OCI-LY7 (cell line): ENCODE results near the gene THSD7A. TPM values are rescaled to one million over a fixed set of nuclear protein-coding genes. Genes with fewer than 3 reads are reported as not detected.

Experiments
- BruUV-seq: library from RNA; stranded (reverse); fragments of 400-500 nt; replicated peaks from 2 replicates; lab custom pipeline; 2021; lab: Mats Ljungman, UMichigan
- CTCF ChIA-PET: fragments of 300-600 bp; sonication (Branson Sonifier 250); formaldehyde crosslinking; loops from one replicate; lab custom pipeline; 2022; ENCODE audit warnings: antibody characterized with exemption; ENCODE audit not compliant: unreplicated experiment; lab: Charles Lee
- POLR2A ChIA-PET: fragments of 300-600 bp; sonication (Branson Sonifier 250); formaldehyde crosslinking; loops from one replicate; lab custom pipeline; 2022; ENCODE audit warnings: antibody characterized with exemption; lab: Charles Lee
- DNase-seq: peaks from one replicate; pipeline ENCODE4 v3.0.0-alpha.2; 2015; ENCODE audit warnings: low spot score
- H2AFZ ChIP-seq: fragments of 200-600 bp; sonication (generic), shearing (Covaris generic); 2 replicates; pipeline ENCODE4 v1.6.1; 2014; ENCODE audit warnings: mild to moderate bottlenecking, antibody characterized with exemption, low read length, moderate library complexity
- H3K27ac ChIP-seq: fragments of 200-600 bp; sonication (generic); 2 replicates; pipeline ENCODE4 v1.5.1; 2014; ENCODE audit warnings: mixed run types, low read depth, mild to moderate bottlenecking, moderate library complexity, low read length, inconsistent platforms; ENCODE audit not compliant: poor library complexity, severe bottlenecking
- H3K36me3 ChIP-seq: fragments of 200-600 bp; sonication (generic); 2 replicates; pipeline ENCODE4 v1.6.1; 2014; ENCODE audit warnings: mild to moderate bottlenecking, antibody characterized with exemption, low read length, moderate library complexity, mixed read lengths; ENCODE audit not compliant: insufficient read depth
- H3K4me1 ChIP-seq: fragments of 200-600 bp; sonication (generic); 2 replicates; pipeline ENCODE4 v1.5.1; 2014; ENCODE audit warnings: mild to moderate bottlenecking, low read length; ENCODE audit not compliant: insufficient read depth, poor library complexity, severe bottlenecking
- H3K4me2 ChIP-seq: fragments of 200-600 bp; sonication (generic); 2 replicates; pipeline ENCODE4 v1.6.1; 2014; ENCODE audit warnings: mild to moderate bottlenecking, low read length
- H3K4me3 ChIP-seq: fragments of 200-600 bp; sonication (generic); 2 replicates; pipeline ENCODE4 v1.5.1; 2014; ENCODE audit warnings: mild to moderate bottlenecking, low read depth, low read length; ENCODE audit not compliant: poor library complexity, severe bottlenecking
- H3K79me2 ChIP-seq: fragments of 200-600 bp; sonication (generic); 2 replicates; pipeline ENCODE4 v1.6.1; 2016; ENCODE audit warnings: low read depth, mild to moderate bottlenecking, low read length, moderate library complexity, mixed read lengths; ENCODE audit not compliant: insufficient read depth
- H3K9me2 ChIP-seq: fragments of 200-600 bp; sonication (generic); 2 replicates; pipeline ENCODE4 v1.6.1; 2016; ENCODE audit warnings: mild to moderate bottlenecking, low read length, mixed read lengths; ENCODE audit not compliant: insufficient read depth
- H3K9me3 ChIP-seq: fragments of 200-600 bp; sonication (generic); 2 replicates; pipeline ENCODE4 v1.6.1; 2014; ENCODE audit warnings: mild to moderate bottlenecking, mixed run types, low read length, mixed read lengths
- H4K20me1 ChIP-seq: fragments of 200-600 bp; sonication (generic); 2 replicates; pipeline ENCODE4 v1.6.1; 2014; ENCODE audit warnings: mild to moderate bottlenecking, antibody characterized with exemption, low read length, moderate library complexity, mixed read lengths; ENCODE audit not compliant: insufficient read depth
- EZH2phosphoT487 ChIP-seq: fragments of 200-600 bp; sonication (generic); IDR thresholded peaks from 2 replicates; pipeline ENCODE4 v1.6.1; 2018; ENCODE audit warnings: low read depth, borderline replicate concordance, mild to moderate bottlenecking, mixed run types, antibody characterized with exemption, low read length, moderate library complexity, mixed read lengths
- intact Hi-C: fragments of 100-400 bp; cut with micrococcal nuclease; formaldehyde crosslinking; loops from one replicate; pipeline ENCODE4 v1.10.0; 2022; ENCODE audit not compliant: unreplicated experiment
- total RNA-seq, 2 experiments: library from RNA; depleted of rRNA in 1 of 2; stranded (reverse); fragments of >200 nt in 1 of 2; shearing (Covaris generic) in 1 of 2; gene quantifications; 2 replicates each; pipeline ENCODE4 v1.2.3, GENCODE V29; 2014 to 2022
- TF ChIP-seq, protein P1 (sequence below): fragments of 200-600 bp; sonication (generic); conservative IDR thresholded peaks from 2 replicates; pipeline ENCODE4 v1.5.1; 2014; ENCODE audit warnings: mild to moderate bottlenecking, antibody characterized with exemption, low read length, moderate library complexity, mixed read lengths

THSD7A gene
- total RNA-seq, 2 experiments from 2014 or later: 0.13 TPM; not detected in 1

DNA sequence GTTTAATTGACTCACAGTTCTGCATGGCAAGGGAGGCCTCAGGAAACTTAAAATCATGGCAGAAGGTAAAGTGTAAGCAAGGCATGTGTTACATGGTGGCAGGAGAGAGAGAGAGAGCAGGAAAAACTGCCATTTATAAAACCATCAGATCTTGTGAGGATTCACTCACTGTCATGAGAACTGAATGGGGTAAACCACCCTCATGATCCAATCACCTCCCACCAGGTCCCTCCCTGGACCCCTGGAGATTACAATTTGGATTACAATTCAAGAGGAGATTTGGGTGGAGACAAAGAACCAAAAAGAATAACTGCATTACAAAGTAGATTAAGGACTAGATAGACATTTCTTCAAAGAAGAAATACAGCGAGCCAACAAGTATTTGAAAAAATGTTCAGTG, 324.1 kb downstream of the THSD7A start:
- Histone ChIP-seq H3K36me3 (no peaks in the 10 kb centered on the region), H3K9me2 (no peaks in the 10 kb centered on the region), H2AFZ (no peak overlapping the region), H3K79me2 (no peaks in the 10 kb centered on the region), H3K4me1 (no peaks in the 10 kb centered on the region), H3K4me3 (no peak overlapping the region), H3K9me3 (no peaks in the 10 kb centered on the region), H3K27ac (no peak overlapping the region), H4K20me1 (no peaks in the 10 kb centered on the region), H3K4me2 (no peak overlapping the region)
- TF ChIP-seq, protein P1, sequence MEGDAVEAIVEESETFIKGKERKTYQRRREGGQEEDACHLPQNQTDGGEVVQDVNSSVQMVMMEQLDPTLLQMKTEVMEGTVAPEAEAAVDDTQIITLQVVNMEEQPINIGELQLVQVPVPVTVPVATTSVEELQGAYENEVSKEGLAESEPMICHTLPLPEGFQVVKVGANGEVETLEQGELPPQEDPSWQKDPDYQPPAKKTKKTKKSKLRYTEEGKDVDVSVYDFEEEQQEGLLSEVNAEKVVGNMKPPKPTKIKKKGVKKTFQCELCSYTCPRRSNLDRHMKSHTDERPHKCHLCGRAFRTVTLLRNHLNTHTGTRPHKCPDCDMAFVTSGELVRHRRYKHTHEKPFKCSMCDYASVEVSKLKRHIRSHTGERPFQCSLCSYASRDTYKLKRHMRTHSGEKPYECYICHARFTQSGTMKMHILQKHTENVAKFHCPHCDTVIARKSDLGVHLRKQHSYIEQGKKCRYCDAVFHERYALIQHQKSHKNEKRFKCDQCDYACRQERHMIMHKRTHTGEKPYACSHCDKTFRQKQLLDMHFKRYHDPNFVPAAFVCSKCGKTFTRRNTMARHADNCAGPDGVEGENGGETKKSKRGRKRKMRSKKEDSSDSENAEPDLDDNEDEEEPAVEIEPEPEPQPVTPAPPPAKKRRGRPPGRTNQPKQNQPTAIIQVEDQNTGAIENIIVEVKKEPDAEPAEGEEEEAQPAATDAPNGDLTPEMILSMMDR: no peak
- TF ChIP-seq EZH2phosphoT487: no peak
- no TSS peak for BruUV-seq
- no peak for DNase-seq
- intact Hi-C loops: no loop called here
- ChIA-PET POLR2A (no interaction called here), CTCF (no interaction called here)

DNA sequence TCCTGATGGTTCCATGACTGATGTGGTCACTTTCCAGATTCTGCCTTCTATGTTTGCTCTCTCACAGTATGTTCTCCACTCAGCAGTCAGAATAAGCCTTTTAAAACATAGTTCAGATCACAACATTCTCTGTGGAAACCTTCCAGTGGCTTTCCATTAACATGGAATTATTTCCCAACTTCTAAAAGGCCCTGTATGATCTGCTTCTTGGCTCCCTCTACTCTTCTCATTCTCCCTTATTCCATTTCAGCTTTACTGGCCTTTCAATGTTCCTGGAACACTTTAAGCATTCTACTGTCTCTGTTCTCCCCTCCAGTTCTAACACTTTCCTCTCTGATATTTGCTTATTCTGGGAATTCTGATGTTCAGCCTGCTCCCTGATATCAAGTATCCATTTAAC, 325.6 kb downstream of the THSD7A start:
- BruUV-seq: no TSS peak
- no peak overlapping the region for H3K27ac ChIP-seq
- H3K9me2 ChIP-seq: no peaks in the 10 kb centered on the region
- TF ChIP-seq, protein P1: no peak
- TF ChIP-seq EZH2phosphoT487: no peak
- no peaks in the 10 kb centered on the region for H3K9me3 ChIP-seq
- no peak overlapping the region for H3K4me3 ChIP-seq
- H3K79me2 ChIP-seq: no peaks in the 10 kb centered on the region
- H3K36me3 ChIP-seq: no peaks in the 10 kb centered on the region
- H3K4me2 ChIP-seq: no peak overlapping the region
- DNase-seq: no peak
- POLR2A ChIA-PET: no interaction called here
- H2AFZ ChIP-seq: no peak overlapping the region
- H4K20me1 ChIP-seq: no peaks in the 10 kb centered on the region
- H3K4me1 ChIP-seq: no peaks in the 10 kb centered on the region
- intact Hi-C loops: no loop called here
- CTCF ChIA-PET: no interaction called here

DNA sequence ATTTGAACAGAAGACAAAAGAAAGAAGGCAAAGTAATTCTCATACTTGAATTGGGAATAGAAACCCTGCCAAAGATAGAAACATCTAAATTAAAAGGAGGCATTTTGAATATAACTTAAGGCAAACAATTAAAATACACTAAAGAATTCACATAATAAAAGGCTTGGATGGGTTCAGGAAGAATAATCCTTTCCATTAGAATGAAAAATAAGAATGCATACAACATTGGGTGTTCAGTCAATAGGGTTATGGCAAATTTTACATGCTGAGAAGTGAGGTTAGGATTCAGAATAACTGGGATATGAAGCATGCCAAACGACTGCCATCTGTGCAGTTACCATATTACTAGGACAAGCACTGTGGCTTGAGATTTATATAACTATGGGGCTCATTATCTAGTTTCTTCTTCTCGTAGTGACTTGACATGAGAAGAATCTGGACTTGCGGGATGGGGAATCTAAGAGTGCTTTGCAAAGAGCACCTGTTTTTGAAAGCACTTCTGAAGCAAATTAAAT, 326.5 kb downstream of the THSD7A start:
- BruUV-seq: no TSS peak
- intact Hi-C loops: no loop called here
- Histone ChIP-seq H3K36me3 (no peaks in the 10 kb centered on the region), H3K79me2 (no peaks in the 10 kb centered on the region), H3K4me1 (no peaks in the 10 kb centered on the region), H3K9me2 (no peaks in the 10 kb centered on the region), H4K20me1 (no peaks in the 10 kb centered on the region), H3K27ac (no peak overlapping the region), H2AFZ (no peak overlapping the region), H3K4me3 (no peak overlapping the region), H3K4me2 (no peak overlapping the region), H3K9me3 (no peaks in the 10 kb centered on the region)
- CTCF ChIA-PET: no interaction called here
- TF ChIP-seq, protein P1: no peak
- no peak for TF ChIP-seq EZH2phosphoT487
- no peak for DNase-seq
- POLR2A ChIA-PET: interaction anchor here (0.7 kb wide), 1 partner anchor 1797 kb away, joined by 3 read pairs; no protein-coding TSS in a partner anchor
